HG03139 (cell line): Measurements from ENCODE around the gene MYBPC1.
"Not testable (repeated sequence)": the region's sequence is repeated elsewhere in the genome, so short reads cannot be mapped to it uniquely, and the experiment has no call there.

Experiments used
- ATAC-seq: cut with Tn5 transposase; IDR thresholded peaks from one replicate; pipeline ENCODE4 v1.9.1; 2021; ENCODE audit not compliant: unreplicated experiment

Gene MYBPC1

GRCh38 chr12:101729842-101730241 is 135.1 kb downstream of the MYBPC1 start:
- ATAC-seq: no peak

- no peak for ATAC-seq
These were observed 137.5 kb downstream of the MYBPC1 start for GRCh38 chr12:101732318-101732717.

GRCh38 chr12:101733166-101733565 is 138.4 kb downstream of the MYBPC1 start:
- no peak for ATAC-seq

DNA sequence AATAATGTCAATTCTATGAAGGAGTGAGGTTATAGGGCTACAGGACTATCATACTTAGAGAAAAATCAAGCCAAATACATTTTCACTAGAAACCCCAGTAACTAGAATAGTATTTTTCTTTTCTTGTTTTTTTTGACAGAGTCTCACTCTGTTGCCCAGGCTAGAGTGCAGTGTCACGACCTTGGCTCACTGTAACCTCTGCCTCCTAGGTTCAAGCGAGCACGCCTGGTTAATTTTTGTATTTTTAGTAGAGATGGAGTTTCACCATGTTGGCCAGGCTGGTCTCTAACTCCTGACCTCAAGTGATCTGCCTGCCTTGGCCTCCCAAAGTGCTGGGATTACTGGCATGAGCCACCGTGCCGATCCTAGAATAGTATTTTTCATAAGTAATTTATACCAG is 139.7 kb downstream of the MYBPC1 start:
- not testable (repeated sequence) for ATAC-seq
